Osteocyte (in vitro differentiated cells): ENCODE data around the gene MBTPS2. TPM values are rescaled to one million over a fixed set of nuclear protein-coding genes. Genes with fewer than 3 reads are reported as not detected.
"Not testable (repeated sequence)": the region's sequence is repeated elsewhere in the genome, so short reads cannot be mapped to it uniquely, and the experiment has no call there.

Experiments used
- DNase-seq: peaks from one replicate; pipeline ENCODE4 v3.0.0; 2021; ENCODE audit warnings: mixed read lengths; ENCODE audit not compliant: unreplicated experiment; ENCODE audit errors: extremely low spot score
- H3K27ac Mint-ChIP-seq: one replicate; pipeline ENCODE4 v1.8.0; 2021; ENCODE audit warnings: mild to moderate bottlenecking, mixed read lengths; ENCODE audit not compliant: unreplicated experiment
- H3K27me3 Mint-ChIP-seq: one replicate; pipeline ENCODE4 v1.8.0; 2021; ENCODE audit warnings: mixed read lengths; ENCODE audit not compliant: unreplicated experiment
- H3K36me3 Mint-ChIP-seq: one replicate; pipeline ENCODE4 v1.8.0; 2021; ENCODE audit warnings: mixed read lengths; ENCODE audit not compliant: unreplicated experiment
- H3K4me1 Mint-ChIP-seq: one replicate; pipeline ENCODE4 v1.8.0; 2021; ENCODE audit warnings: mixed read lengths; ENCODE audit not compliant: unreplicated experiment
- H3K4me3 Mint-ChIP-seq: one replicate; pipeline ENCODE4 v1.8.0; 2021; ENCODE audit warnings: mild to moderate bottlenecking, moderate library complexity, mixed read lengths; ENCODE audit not compliant: unreplicated experiment
- H3K9me3 Mint-ChIP-seq: one replicate; pipeline ENCODE4 v1.8.0; 2021; ENCODE audit warnings: mixed read lengths; ENCODE audit not compliant: unreplicated experiment
- total RNA-seq: library from RNA; stranded (reverse); gene quantifications from 2 replicates; pipeline ENCODE4 v1.2.1, GENCODE V29; 2021
- TF ChIP-seq, protein P1 (sequence below): fragments of 200-600 bp; sonication (generic); IDR thresholded peaks from 2 replicates; pipeline ENCODE4 v1.5.0; 2021; ENCODE audit warnings: antibody characterized with exemption, mild to moderate bottlenecking, moderate library complexity

Gene MBTPS2
- total RNA-seq, 1 donor from 2014 or later: 23.7 TPM

DNA sequence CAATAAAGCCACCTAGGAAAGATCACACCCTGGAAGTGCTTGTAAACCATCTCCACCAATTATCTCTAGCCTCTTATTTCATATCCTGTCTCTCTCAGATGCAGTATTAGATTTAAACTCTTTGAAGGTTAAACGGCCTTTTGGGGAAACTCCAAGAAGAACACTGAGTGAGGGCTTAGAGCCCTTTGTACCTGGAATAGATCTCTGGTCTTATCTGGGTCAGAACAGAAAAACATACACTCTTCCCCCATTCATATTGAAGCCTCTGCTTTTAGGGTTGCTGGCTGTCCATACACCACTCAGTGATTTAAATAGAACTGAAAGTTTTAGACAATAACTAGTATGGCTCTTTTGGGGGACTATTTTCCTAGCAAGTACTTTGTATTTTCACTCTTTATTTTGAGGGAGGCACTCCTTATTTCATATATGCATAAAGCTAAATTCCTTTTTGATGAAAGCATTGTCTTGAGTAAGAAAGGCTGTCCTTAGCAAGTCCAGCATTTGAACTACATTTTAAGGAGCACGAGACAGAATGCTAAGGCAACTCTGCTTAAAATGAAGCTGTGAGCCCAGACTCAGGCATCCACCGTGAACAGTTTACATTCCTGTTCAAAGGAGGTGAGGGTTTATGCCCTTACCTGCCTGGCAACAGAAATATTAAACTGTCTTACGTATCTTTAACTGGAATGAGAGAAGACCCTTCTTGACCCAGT, 33.8 kb downstream of the MBTPS2 start:
- no peaks in the 10 kb centered on the region for H3K36me3 Mint-ChIP-seq
- peak overlapping the region; percentile 1 for H3K27ac Mint-ChIP-seq
- H3K4me3 Mint-ChIP-seq: no peak overlapping the region
- no peaks in the 10 kb centered on the region for H3K27me3 Mint-ChIP-seq
- no peaks in the 10 kb centered on the region for H3K9me3 Mint-ChIP-seq
- TF ChIP-seq, protein P1, sequence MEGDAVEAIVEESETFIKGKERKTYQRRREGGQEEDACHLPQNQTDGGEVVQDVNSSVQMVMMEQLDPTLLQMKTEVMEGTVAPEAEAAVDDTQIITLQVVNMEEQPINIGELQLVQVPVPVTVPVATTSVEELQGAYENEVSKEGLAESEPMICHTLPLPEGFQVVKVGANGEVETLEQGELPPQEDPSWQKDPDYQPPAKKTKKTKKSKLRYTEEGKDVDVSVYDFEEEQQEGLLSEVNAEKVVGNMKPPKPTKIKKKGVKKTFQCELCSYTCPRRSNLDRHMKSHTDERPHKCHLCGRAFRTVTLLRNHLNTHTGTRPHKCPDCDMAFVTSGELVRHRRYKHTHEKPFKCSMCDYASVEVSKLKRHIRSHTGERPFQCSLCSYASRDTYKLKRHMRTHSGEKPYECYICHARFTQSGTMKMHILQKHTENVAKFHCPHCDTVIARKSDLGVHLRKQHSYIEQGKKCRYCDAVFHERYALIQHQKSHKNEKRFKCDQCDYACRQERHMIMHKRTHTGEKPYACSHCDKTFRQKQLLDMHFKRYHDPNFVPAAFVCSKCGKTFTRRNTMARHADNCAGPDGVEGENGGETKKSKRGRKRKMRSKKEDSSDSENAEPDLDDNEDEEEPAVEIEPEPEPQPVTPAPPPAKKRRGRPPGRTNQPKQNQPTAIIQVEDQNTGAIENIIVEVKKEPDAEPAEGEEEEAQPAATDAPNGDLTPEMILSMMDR: no peak
- no peak for DNase-seq
- peaks cover 54% of the 10 kb centered on the region for H3K4me1 Mint-ChIP-seq

DNA sequence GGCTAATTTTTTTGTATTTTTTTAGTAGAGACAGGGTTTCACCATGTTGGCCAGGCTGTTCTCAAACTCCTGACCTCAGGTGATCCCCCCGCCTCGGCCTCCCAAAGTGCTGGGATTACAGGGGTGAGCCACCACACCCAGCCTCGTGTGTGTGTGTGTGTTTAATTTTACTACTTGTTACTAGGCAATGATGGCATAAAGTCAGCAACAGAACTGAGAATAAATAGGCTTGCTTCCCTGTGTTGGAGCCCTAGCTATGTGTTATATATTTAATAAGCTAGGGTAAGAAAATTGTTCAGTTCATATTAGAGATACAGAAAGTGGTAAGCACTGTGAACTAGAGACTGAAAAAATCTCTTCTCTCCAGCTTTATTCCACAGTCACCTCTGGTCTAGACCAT, 34.8 kb downstream of the MBTPS2 start:
- not testable (repeated sequence) for H3K27me3 Mint-ChIP-seq, H3K9me3 Mint-ChIP-seq, H3K36me3 Mint-ChIP-seq, H3K4me3 Mint-ChIP-seq, DNase-seq
- Mint-ChIP-seq H3K27ac (peak overlapping the region; percentile 84), H3K4me1 (peaks cover 54% of the 10 kb centered on the region)

DNA sequence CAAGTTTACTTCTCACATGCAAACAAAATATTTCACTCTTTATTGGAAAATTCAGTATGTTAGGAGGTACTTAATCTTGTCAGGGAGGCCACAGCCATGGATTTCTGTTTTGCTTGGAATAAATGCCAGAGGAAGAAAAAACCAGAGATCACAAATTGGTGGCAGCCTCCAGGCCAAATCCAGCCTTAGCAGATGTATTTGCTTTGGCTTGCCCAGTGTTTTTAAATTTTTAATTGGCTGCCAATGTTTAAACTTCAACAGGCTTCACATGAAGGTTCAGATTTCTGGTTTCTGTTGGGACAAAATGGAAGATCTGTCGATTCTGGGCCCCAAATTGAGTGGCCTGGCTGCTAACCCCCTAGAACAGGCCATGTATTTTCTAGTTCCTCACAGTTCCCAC, 35.6 kb downstream of the MBTPS2 start:
- Mint-ChIP-seq H3K27ac (peak overlapping the region; percentile 84), H3K27me3 (no peaks in the 10 kb centered on the region), H3K36me3 (peaks cover 2% of the 10 kb centered on the region), H3K4me3 (no peak overlapping the region), H3K9me3 (no peaks in the 10 kb centered on the region), H3K4me1 (peaks cover 54% of the 10 kb centered on the region)
- DNase-seq: no peak
- TF ChIP-seq, protein P1: no peak

DNA sequence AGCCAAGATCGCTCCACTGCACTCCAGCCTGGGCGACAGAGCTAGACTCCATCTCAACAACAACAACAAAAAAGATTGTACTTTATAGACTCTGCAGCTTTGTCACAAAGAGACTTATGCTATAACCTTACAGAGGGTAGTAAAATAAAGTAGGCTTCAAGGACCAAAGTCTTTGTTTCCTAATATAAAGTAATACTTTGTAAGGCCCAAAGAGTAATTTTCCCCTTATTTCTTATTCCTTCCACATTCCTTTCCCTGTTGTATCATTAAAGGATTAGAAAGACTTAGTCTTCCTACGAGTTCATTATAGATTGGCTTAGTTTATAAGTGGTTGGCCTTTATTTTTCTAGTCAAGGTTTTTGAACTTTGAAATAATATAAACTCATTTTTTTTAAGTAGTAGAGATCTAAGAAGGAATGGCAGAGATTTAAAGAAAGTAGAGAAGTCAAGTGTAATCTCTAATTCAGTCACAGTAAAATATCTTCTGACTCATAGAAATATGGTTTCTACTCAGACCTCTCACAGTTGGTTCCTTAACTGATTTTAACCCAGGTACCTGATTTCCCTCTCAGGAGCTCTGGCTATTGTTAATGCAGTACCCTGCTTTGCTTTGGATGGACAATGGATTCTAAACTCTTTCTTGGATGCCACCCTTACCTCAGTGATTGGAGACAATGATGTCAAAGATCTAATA, 42.6 kb downstream of the MBTPS2 start:
- no peaks in the 10 kb centered on the region for H3K27me3 Mint-ChIP-seq
- DNase-seq: no peak
- peaks cover 4% of the 10 kb centered on the region for H3K36me3 Mint-ChIP-seq
- H3K9me3 Mint-ChIP-seq: no peaks in the 10 kb centered on the region
- no peak overlapping the region for H3K4me3 Mint-ChIP-seq
- TF ChIP-seq, protein P1: no peak
- H3K4me1 Mint-ChIP-seq: peaks cover 43% of the 10 kb centered on the region
- H3K27ac Mint-ChIP-seq: no peak overlapping the region

DNA sequence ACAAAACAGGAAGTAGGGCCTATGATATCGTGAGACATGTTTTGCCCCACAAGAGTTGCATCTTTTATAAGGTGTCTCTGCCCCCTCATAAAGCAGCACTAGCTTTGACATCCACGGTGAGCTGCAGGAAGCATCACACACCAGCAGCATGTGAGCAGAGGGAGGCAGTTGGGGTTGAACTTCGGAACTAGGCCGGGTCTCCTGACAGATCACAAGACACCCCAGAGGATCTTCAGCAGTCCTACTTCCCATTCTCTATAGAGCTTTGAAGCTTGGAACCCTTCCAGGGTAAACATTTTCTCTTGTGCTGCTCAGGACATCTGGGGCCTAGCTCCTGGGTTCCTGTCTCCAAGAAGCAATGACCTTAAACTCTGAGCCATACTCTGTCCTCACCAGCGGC, 43.8 kb downstream of the MBTPS2 start:
- H3K36me3 Mint-ChIP-seq: peaks cover 6% of the 10 kb centered on the region
- no peak overlapping the region for H3K4me3 Mint-ChIP-seq
- H3K27me3 Mint-ChIP-seq: no peaks in the 10 kb centered on the region
- TF ChIP-seq, protein P1: no peak
- no peaks in the 10 kb centered on the region for H3K9me3 Mint-ChIP-seq
- no peak for DNase-seq
- peak overlapping the region; percentile 72 for H3K27ac Mint-ChIP-seq
- peaks cover 49% of the 10 kb centered on the region for H3K4me1 Mint-ChIP-seq
